Activated CD4-positive, alpha-beta T cell treated with anti-CD3 and anti-CD28 coated beads, Interleukin-2, amount 50 U/mL, for 4 hours (primary cell): Measurements from ENCODE around the gene ITGA8.
"Not testable (repeated sequence)": the region's sequence is repeated elsewhere in the genome, so short reads cannot be mapped to it uniquely, and the experiment has no call there.

Experiments used
- DNase-seq, 2 experiments: peaks; one replicate each; pipeline ENCODE4 v3.0.0-alpha.2; 2020

Gene ITGA8

DNA sequence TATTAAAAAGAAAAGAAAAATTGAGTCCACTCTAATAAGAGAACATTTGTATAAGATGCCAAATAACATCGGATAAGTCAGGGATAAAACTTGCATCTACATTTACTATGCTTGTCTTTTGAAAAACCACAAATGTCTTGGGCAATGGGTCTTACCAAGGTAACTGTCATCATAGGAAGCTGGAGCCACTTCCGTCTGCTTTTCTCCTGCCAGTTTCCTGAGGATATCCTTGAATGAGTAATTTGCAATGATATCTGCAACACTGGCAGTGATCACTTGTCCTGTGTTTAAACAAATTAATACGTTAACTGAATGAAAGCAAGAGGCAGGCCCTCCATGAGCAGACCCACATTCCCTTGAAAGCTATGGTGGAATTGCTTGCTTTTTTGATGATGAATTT lies 47.3 kb downstream of the ITGA8 start:
- DNase-seq: no peak

DNA sequence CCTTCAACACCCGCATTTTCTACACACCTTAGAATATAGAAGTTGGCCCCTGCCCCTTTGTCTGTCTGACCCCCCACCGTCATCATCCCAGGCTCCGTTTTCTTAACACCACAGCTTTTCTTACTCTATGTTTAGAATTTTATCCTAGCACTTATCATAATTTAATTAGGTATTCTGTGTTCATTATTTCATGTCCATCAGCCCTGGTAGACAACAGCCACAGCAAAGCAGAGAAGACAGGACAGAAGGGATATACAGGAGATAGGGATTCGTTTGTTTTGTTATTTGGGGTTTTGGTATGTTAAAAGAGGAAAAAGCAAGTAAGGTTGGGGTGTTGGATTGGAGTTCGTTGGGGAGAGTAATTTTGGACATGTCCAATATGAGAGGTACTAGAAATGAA lies 48.8 kb downstream of the ITGA8 start:
- no peak for DNase-seq

DNA sequence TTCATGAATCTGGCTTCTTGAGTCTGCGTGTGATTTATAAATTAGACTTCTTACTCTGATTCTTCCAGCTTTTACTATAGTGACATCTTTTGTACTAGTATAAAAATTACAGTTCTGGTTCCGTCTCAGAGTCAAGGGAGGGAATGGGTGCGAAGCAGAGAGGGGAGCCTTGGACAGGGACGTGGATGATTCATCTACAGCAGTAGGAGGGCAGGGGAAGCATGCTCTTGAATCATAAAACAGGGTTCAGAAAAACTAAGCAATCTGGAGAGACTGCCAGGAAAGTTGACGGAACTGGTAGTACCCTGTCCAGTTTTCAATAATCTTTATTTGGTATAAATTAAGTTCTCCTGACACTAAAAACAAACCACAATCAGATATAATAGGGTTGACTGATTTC lies 58.1 kb downstream of the ITGA8 start:
- DNase-seq: no peak

DNA sequence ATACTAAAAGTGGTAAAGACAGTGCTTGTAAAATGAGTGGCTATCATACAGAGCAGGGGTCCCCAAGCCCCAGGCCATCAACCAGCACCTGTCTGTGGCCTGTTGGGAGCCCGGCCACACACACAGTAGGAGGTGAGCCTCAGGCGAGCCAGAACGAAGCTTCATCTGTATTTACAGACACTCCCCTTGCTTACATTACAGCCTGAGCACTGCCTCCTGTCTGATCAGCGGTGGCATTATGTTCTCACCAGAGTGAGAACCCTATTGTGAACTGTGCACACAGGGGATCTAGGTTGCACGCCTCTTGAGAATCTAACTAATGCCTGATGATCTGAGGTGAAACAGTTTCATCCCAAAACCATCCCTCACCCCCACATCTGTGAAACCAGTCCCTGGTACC lies 58.7 kb downstream of the ITGA8 start:
- no peak for DNase-seq

DNA sequence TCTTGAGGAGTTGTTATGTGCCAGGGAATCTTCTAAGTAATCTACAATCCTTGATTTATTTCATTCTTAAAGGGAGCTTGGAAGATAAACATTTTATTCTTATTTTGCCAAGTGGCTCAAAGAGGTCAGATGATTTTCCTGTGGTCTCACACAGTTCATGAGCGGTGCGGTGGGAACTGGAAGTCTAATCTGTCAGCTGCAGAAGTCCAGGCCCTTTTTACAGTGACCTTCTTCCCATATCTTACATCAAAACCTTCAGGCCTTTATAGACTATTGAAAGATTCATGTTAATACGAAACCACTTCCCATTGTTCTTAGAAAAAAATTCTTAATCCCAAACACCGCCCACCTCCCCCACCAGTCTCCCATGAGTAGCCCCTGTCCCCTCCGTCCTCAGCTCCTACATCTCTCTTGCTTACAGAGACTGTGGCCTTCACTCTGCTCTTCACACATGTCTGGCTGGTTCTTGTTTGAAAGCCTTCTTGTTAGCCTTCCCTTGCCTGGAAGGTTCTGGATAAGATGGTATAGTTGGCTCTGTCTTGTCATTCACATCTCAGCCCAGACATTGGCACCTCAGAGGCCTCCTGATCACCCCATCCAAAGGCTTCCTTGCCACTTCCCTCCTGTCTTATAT lies 61.5 kb downstream of the ITGA8 start:
- no peak for DNase-seq

DNA sequence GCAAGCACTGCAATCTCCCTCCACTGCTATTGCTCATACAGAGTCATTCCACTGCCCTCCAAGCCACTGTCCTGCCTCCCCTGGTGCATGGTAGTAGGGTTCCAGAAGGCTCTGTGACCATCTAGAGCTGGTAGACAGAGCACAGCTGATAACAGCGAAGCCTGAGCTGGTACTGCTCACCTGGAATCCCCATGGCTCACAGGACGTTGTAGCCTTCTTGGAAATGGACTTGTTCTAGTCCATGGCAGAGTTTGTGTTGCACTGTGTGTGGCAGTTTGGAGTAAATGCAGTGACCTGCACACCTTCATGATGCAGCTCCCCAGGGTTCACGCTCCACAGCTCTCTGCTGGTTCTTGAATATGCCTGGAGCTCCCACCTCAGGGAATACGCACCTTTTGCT lies 67.0 kb downstream of the ITGA8 start:
- DNase-seq: no peak

DNA sequence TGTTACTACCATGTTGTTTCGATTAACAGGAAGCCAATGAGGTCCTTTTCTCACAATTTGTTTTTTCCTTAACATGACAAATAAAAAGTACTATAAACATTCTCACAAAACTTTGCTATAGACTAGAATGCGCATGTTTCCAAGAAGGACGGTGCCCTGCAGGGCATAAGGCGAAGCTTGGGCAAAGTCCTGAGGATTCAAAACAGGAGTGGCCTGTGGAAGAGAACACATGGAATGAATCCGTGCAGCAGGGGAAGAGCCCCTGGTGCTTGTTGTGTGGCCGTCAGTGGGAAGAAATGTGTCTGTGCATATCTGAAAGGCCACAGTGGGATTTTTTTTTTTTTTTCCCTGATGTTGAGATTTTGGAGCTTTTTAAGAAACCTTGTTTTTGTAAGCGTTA lies 67.6 kb downstream of the ITGA8 start:
- no peak for DNase-seq

DNA sequence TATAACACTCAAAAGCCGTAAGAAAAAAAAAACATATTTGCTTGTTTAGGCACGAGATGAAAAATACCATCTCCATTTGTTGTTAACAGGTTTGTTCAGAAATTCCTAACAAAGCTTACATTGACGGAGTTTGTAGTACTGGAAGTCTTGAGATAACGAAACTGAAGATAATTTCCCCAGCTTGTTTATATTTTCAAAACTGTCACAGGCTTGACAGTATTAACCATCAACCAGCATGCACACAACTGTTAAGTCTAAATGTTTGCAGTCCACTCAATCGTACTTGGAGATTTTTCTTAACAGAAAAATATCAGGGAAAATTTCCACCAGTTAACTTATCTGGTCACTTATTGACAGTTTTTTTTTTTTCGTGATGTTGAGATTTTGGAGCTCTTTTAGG lies 68.5 kb downstream of the ITGA8 start:
- no peak for DNase-seq

DNA sequence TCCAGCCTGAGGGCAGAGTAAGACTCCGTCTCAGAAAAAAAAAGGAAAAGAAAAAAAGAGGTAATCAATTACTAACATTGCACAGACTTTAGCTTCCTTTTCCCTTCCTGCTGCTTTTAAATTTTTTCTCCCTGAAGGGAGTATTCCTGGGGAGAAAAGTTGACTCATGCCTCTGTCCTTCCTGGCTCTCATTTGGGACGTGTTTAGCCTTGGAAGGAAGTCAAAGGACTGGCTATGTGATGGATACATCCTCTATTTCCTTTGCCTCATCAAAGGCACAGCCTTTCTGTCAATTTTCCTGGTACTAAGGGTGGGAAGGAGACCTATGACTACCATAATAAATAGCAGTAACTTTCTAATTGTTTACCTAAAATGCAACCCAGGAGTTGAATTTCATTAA lies 77.6 kb downstream of the ITGA8 start:
- no peak for DNase-seq

DNA sequence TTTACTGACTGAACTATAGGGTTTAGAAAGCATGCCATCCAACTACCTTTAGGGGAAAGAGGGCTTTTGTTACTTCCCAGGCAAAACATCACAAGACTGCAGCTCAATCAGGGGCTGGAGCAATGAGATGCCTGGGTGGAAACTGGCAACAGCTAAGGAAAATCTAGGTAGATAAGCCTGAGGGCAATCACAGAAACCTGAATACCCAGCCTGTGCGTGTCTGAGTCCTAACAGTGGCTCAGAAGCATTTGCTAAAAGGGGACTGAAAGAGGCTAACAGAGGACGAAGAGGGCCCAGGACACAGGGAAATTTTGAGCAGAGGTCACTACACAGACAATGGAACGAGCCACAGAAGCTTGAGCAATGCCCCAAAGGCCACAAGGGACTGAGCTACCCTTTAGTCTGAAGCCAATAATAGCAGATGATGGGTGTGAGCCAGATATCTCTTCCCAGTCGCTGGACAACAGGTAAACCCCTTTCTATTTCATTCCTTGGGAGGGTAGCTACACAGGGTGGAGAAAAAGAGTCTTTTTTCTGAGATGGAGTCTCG lies 79.1 kb downstream of the ITGA8 start:
- no peak for DNase-seq

DNA sequence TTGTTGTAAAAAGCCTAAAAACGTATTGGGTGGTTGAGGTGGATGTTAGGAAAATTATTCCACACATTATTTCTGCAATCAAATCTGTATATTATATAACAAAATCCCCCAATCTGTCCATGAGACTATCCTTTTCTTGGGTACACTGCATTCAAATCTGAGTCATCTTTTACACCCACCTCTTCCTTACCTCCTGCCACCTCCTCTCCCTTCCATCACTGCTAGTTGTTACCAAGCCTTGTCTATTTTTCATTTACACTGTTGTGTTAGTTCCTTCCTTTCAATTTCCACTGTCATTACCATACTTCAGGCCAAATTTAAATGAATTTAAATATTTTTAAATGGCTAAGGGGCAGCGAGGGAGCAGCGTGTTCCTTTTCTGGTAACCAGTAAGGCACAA lies 83.3 kb downstream of the ITGA8 start:
- no peak for DNase-seq

DNA sequence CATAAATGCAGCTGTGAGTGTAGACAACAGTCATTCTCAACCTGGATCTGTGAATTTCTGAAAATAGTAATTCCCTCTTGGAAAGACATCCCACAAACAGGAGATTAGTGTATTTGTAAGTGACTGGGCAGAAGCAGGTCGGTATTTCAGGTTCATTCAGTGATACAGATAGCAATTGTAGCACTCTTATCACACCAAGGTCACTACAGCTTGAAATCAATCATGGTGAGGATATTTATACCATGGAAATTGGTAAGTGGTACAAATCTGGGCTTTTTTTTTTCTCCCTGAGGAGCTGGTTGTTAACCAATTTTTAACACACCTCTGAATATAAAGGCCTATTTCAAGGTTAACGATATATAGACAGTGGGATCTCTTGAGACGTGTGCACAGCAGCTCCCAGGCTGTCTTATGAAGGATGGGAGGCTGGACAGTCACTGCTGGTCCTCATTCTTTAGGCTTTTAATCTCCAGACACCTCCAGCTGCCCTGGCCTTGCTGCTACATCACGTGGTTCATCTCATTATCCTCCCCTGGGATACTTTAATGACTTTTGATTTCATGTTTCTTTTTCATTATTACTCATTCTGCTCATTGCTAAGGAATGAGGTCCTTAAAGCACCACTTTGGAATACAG lies 87.1 kb downstream of the ITGA8 start:
- DNase-seq: no peak

DNA sequence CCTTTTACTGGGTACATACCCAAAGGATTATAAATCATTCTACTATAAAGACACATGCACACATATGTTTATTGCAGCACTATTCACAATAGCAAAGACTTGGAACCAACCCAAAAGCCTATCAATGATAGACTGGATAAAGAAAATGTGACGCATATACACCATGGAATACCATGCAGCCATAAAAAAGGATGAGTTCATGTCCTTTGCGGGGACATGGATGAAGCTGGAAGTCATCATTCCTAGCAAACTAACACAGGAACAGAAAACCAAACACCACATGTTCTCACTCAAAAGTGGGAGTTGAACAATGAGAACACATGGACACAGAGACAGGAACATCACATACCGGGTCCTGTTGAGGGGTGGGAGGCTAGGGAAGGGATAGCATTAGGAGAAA lies 88.5 kb downstream of the ITGA8 start:
- DNase-seq: not testable (repeated sequence)

DNA sequence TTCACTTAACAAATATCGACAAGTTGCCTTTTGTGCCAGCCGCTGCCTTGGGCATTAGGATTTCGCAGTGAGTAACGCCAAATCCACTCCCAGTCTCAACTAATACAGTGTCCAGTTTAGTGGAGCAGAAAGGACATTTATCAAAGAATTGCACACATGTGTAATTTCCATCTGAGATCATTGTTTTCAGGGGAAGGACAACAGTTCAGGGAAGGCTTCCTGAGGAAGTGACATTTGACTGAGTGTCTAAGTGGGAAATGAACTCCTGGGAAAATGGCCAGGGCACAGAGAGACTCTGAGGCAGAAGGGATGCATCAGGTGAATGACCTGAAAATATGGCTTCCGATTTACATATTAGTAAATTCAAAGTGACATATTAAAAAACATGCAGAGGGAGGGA lies 89.4 kb downstream of the ITGA8 start:
- DNase-seq: no peak

DNA sequence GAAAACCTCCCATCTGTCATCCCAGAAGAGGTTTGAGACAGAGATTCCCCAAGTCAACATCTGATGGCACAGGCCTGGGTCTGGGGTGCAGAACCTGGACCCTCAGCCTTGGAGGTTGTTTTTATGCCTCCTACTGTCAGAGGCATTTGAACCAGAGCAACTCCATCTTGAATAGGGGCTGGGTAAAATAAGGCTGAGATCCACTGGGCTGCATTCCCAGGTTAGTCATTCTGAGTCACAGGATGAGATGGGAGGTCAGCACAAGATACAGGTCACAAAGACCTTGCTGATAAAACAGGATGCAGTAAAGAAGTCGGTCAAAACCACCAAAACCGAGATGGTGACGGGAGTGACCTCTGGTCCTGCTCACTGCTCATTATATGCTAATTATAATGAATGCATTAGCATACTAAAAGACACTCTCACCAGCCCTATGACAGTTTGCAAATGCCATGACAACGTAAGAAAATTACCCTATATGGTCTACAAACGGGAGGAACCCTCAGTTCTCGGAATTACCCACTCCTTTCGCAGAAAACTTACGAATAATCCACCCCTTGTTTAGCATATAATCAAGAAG lies 92.0 kb downstream of the ITGA8 start:
- no peak for DNase-seq

DNA sequence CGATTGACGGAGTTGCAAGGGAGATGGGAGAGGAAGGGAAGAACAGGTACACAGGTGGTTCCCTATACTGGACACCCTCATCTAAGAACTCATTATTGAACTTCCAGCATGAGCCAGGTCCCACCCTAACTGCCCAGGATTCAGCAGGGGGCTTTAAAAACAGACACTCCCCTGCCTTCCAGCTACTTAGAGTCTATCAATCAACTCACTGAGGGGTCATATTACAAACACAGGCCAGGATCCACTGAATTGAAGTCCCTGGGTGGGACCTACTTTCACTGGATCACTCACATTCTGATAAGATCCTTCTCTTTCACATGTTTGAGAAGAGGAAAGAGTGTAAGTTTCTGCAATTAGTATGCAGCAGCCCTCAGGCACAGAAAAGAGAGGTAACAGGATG lies 92.8 kb downstream of the ITGA8 start:
- DNase-seq: no peak

DNA sequence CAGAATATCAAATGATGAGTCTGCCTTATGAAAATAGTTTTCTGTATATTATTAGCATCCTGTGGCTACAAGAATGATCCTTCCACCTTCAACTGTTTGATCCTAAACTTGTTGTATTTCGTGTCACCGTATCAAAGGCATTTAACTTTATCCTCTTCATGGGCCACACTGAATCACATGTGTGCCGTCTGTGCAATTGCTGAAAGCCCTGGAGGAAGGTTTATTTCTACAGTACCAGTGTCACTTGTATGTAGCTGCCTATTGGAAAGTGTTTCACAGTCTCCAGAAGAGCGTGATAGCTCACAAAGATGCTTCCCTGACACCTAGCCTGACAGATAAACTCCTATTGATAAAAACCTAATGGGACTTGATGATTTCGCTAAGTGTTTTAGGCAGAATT lies 94.5 kb downstream of the ITGA8 start:
- DNase-seq: no peak

DNA sequence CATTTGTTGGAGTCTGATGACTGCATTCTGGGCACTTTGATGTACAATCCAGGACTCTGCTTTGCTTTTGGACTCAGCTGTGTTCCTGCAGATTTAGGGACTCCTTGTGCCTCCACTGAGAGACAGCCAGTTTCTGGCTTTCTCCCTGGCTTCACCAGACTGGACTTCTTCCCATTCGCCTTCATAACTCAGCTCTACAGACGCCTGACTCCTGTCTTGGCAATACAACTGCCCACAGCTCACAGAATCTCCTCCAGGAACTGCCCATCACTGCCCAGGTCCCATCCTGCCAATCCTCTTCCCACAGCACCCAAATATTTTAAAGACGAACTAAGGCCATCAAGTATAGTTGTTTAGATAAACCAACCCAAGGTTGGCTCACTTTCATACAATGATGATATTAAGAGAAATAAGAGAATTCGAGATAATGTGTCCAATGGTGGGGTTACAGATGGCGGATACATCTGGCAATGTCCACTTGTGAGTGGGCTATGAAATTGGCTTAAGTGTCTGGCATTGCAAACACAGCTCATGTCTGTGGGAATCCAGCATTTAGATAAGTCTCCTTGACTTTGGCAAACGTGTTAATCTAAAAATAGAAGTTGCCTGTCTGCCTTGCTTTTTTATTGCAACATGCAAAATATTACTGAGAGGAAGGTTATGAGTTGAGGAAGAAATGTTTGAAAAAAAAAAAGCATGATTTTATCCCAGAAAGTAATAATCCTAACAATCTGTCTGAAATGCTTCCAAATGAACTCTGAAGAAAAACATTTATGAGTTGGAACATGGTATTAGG lies 95.1 kb downstream of the ITGA8 start:
- no peak for DNase-seq

DNA sequence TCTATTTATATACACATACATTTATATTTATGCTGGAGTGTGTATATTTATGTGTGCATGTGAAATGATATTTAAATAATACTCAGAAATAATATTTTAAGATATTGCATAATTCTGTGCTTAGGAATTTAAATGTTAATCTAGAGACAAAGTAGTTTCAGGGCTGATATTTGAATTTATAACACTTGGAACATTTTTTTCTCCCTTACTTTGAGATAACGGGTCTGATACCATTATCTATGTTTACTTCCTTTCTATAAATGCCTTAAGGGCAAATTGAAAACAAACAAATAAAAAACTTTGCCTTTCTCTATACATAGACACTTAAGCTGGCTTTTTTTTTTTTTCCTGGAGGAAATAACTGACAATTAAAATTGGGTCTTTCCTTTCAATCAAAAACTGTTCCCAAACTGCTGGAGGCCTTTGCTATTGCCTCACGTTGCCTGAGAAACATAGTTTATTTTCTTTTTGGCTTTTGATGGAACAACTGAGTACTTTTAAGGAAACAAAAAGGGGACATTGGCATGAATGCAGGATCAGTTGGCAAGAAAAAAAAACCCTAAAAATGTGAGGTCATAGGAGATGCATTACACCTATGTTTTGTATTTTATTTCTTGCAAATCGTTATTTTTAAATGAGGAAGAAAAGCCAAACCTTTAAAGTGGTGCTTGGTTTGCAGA lies 98.7 kb downstream of the ITGA8 start:
- DNase-seq: no peak

DNA sequence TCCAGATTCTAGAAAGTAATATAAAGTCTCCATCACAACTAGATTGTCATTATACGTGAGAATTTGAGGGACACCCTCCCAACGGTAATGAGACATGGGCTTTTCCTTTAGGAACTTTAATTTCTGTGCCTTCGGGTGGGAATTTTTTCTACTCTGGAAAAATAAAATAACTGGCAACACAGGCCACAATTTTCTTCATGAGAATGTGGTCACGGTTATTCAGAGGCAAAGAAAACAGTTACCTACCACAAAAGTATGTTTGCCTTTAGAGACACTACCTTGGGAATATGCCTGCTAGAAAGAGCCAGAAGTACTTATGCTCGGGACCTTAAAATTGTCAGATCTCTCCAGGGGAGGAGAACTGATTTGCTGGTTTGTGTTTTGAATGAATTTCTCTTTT lies 99.4 kb downstream of the ITGA8 start:
- DNase-seq: no peak

DNA sequence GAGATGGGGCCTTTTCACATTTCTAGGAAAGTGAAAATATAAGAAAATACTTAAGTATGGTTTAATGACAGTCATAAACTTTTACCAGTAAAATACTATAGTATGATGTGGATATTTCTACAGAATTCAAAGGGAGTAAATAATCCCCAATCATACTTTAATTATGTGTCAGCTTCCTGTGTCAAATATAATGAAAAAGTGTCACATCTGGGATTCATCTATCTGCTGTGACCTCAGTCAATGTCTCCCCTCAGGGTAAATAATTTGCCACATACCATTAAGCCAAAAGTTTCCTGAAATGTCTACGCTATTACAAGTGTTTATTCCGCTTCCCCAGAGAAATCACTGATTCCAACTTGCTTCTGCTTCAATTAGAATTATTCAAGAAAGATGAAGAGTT lies 110.5 kb downstream of the ITGA8 start:
- DNase-seq: no peak

DNA sequence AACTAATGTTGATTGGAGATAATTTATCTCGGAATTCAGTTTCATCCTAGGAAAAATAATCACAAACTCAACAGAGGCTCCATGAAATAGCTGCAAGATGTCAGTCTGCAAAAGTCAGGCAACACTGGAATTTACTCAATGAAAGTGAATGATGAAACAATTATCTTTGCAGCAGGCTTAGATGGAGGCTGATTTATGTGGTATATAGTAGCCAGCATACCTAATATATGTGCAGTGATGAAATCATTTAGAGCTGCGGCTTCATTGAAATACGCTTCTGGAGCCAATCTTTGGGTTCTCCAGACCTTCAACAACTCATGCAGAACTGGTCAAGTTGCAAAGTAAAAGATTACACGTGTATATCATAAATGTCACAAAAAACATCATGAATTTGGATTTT lies 113.3 kb downstream of the ITGA8 start:
- no peak for DNase-seq

DNA sequence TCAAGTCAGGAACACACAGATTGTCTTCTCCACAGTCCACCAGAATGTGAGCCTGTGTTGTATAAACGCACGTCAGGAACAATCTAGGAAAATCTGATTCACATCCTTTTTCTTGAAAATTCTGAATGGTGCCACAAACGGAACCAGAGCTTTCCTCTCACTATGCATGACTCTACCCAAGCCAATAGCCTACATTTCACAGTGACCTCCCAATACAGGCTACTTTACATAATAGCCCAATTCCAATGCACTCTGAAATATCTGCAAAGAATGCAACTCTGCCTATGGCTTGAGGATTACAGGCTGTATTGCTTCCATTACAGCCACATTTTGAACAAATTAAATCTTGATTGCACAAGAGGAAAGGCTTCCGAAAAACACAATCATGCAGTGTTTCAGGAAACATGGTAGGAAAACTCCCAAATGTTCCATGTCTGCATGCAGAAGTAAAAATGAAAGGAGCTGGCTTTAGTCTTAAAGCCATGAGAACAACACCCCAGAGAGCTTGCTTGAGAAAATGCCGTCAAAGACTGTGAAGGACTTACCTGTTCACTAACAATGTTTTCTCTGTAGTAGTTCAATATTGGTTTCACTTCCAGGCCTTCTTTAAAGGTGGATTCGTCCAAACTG lies 113.9 kb downstream of the ITGA8 start:
- DNase-seq: no peak
